Gastrocnemius medialis (tissue), 4 donors: ENCODE data around the gene PSMC5.

Experiments used
- POLR2A ChIP-seq, 2 donors: fragments of 450-650 bp; IDR thresholded peaks; one replicate each; pipeline ENCODE4 v1.6.1; 2017; ENCODE audit warnings: antibody characterized with exemption in 2 of 2, mild to moderate bottlenecking in 2 of 2, moderate library complexity in 2 of 2
- TF ChIP-seq, protein P1 (sequence below), 5 experiments: fragments of 450-650 bp in 3 of 5; fragments of 200-600 bp in 2 of 5; sonication (generic) in 2 of 5; IDR thresholded peaks in 4 of 5; conservative IDR thresholded peaks in 1 of 5; 1 replicate in 4 of 5; 2 replicates in 1 of 5; pipeline ENCODE4 v1.5.1; 2016 to 2019; ENCODE audit warnings: antibody characterized with exemption in 5 of 5, mild to moderate bottlenecking in 3 of 5, moderate library complexity in 3 of 5

DNA sequence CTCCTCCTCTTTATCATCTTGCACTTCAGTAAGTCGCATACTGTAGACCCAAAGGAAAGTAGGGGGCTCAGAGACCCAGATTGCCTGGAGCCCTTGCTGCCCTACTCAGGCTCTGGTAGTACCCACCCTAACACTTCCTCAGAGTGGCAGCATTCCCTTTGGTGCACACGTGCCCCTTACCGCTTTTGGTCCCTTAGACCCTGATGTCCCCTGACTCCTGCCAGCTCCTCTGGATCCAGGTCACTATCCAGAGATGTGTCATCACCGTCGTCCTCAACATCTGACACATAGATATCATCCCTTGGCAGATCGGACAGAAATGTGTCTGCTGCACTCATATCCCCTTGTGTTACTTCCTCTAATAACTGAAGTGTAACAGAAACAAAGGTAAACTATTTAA is 5.4 kb upstream of the PSMC5 start:
- no peak for TF ChIP-seq POLR2A (IDR thresholded peaks at IDR 0.05)
- TF ChIP-seq, protein P1, sequence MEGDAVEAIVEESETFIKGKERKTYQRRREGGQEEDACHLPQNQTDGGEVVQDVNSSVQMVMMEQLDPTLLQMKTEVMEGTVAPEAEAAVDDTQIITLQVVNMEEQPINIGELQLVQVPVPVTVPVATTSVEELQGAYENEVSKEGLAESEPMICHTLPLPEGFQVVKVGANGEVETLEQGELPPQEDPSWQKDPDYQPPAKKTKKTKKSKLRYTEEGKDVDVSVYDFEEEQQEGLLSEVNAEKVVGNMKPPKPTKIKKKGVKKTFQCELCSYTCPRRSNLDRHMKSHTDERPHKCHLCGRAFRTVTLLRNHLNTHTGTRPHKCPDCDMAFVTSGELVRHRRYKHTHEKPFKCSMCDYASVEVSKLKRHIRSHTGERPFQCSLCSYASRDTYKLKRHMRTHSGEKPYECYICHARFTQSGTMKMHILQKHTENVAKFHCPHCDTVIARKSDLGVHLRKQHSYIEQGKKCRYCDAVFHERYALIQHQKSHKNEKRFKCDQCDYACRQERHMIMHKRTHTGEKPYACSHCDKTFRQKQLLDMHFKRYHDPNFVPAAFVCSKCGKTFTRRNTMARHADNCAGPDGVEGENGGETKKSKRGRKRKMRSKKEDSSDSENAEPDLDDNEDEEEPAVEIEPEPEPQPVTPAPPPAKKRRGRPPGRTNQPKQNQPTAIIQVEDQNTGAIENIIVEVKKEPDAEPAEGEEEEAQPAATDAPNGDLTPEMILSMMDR (IDR thresholded peaks at IDR 0.05 in 4 of 5, conservative IDR thresholded peaks at IDR 0.05 in 1 of 5) = no peak
